ENCODE results near the gene ERVV-1.

DNA sequence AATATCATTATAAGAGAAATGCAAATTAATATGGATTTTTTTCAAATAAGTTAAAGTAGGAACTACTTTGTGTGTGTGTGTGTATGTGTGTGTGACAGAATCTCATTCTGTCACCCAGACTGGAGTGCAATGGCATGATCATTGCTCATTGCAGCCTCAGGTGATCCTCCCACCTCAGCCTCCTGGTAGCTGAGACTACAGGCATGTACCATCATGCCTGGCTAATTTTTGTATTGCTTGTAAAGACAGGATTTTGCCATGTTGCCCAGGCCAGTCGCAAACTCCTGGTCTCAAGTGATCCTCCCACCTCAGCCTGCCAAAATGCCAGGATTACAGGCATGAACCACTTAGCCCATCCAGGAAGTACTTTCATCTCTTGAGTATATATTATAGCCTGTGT, 27.6 kb downstream of the ERVV-1 start:
- TF ChIP-seq POLR2AphosphoS5 (IDR thresholded peaks at IDR 0.05): no peak
- TF ChIP-seq, protein P1, sequence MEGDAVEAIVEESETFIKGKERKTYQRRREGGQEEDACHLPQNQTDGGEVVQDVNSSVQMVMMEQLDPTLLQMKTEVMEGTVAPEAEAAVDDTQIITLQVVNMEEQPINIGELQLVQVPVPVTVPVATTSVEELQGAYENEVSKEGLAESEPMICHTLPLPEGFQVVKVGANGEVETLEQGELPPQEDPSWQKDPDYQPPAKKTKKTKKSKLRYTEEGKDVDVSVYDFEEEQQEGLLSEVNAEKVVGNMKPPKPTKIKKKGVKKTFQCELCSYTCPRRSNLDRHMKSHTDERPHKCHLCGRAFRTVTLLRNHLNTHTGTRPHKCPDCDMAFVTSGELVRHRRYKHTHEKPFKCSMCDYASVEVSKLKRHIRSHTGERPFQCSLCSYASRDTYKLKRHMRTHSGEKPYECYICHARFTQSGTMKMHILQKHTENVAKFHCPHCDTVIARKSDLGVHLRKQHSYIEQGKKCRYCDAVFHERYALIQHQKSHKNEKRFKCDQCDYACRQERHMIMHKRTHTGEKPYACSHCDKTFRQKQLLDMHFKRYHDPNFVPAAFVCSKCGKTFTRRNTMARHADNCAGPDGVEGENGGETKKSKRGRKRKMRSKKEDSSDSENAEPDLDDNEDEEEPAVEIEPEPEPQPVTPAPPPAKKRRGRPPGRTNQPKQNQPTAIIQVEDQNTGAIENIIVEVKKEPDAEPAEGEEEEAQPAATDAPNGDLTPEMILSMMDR (IDR thresholded peaks at IDR 0.05): no peak
- no peak for TF ChIP-seq POLR2A (IDR thresholded peaks at IDR 0.05)
- no peak for TF ChIP-seq EP300 (IDR thresholded peaks at IDR 0.05)

All from stomach (tissue), 4 donors.